BJ (cell line): ENCODE data around the gene RAB19. TPM values are rescaled to one million over a fixed set of nuclear protein-coding genes. Genes with fewer than 3 reads are reported as not detected.

ENCODE experiments used
- CTCF ChIA-PET: fragments of 350-600 bp; formaldehyde crosslinking; extraction: SDS; loops from one replicate; lab custom pipeline; 2021; ENCODE audit warnings: antibody characterized with exemption, inconsistent platforms; lab: Yijun Ruan, JAX
- POLR2A ChIA-PET: fragments of 300-600 bp; sonication (Branson Sonifier 250); formaldehyde crosslinking; extraction: SDS; loops from one replicate; lab custom pipeline; 2021; ENCODE audit warnings: antibody characterized with exemption; lab: Charles Lee
- DNase-seq: peaks from one replicate; pipeline ENCODE4 v3.0.0-alpha.2; 2011; ENCODE audit warnings: low read depth
- H3K27me3 ChIP-seq: 2 replicates; pipeline ENCODE4 v1.6.0; 2011; ENCODE audit warnings: low read length; ENCODE audit not compliant: control insufficient read depth, insufficient read depth
- H3K36me3 ChIP-seq: 2 replicates; pipeline ENCODE4 v1.5.1; 2011; ENCODE audit warnings: low read length; ENCODE audit not compliant: control insufficient read depth, insufficient read depth
- H3K4me3 ChIP-seq: 2 replicates; pipeline ENCODE4 v1.5.1; 2011; ENCODE audit warnings: low read depth, mild to moderate bottlenecking, control low read depth, low read length
- CTCF ChIP-seq: IDR thresholded peaks from 2 replicates; pipeline ENCODE4 v1.5.1; 2011; ENCODE audit warnings: low read depth, mild to moderate bottlenecking, control low read depth, inconsistent platforms, low read length, moderate library complexity; ENCODE audit not compliant: insufficient read depth
- polyA plus RNA-seq: library from polyadenylated mRNA; depleted of rRNA; stranded (reverse); fragments of >200 nt; gene quantifications from 2 replicates; pipeline ENCODE4 v1.2.3, GENCODE V29; 2011

Gene RAB19
- polyA plus RNA-seq, 1 experiment, result not detected

- no peaks in the 10 kb centered on the region for H3K36me3 ChIP-seq
- TF ChIP-seq CTCF, result no peak
- ChIA-PET CTCF (no interaction called here), POLR2A (no interaction called here)
- H3K4me3 ChIP-seq, result no peak overlapping the region
- H3K27me3 ChIP-seq, result no peaks in the 10 kb centered on the region
- no peak for DNase-seq
Measured at GRCh38 chr7:140441519-140441918, 37.7 kb downstream of the RAB19 start.

GRCh38 chr7:140446467-140446866, 42.6 kb downstream of the RAB19 start:
- H3K4me3 ChIP-seq, result no peak overlapping the region
- ChIA-PET CTCF (no interaction called here), POLR2A (no interaction called here)
- no peaks in the 10 kb centered on the region for H3K27me3 ChIP-seq
- no peaks in the 10 kb centered on the region for H3K36me3 ChIP-seq
- no peak for DNase-seq
- no peak for TF ChIP-seq CTCF

- CTCF ChIA-PET, result no interaction called here
- Histone ChIP-seq H3K36me3 (no peaks in the 10 kb centered on the region), H3K4me3 (no peak overlapping the region), H3K27me3 (no peaks in the 10 kb centered on the region)
- POLR2A ChIA-PET, result no interaction called here
- TF ChIP-seq CTCF, result no peak
- no peak for DNase-seq
Measured at GRCh38 chr7:140447841-140448240, 44.0 kb downstream of the RAB19 start.

- ChIA-PET CTCF (interaction anchor here (0.7 kb wide), 1 partner anchor 11 kb away, joined by 3 read pairs; no protein-coding TSS in a partner anchor), POLR2A (no interaction called here)
- no peak for TF ChIP-seq CTCF
- no peak for DNase-seq
- Histone ChIP-seq H3K27me3 (no peaks in the 10 kb centered on the region), H3K4me3 (no peak overlapping the region), H3K36me3 (peaks cover 2% of the 10 kb centered on the region)
Measured at GRCh38 chr7:140448781-140449480, 45.1 kb downstream of the RAB19 start.

- Histone ChIP-seq H3K27me3 (no peaks in the 10 kb centered on the region), H3K36me3 (peaks cover 11% of the 10 kb centered on the region), H3K4me3 (no peak overlapping the region)
- POLR2A ChIA-PET, result no interaction called here
- no peak for TF ChIP-seq CTCF
- DNase-seq, result no peak
- CTCF ChIA-PET, result interaction anchor here (1.1 kb wide), 1 partner anchor 23 kb away, joined by 4 read pairs; no protein-coding TSS in a partner anchor
Measured at GRCh38 chr7:140451716-140452115, 47.9 kb downstream of the RAB19 start.
